Measurements from ENCODE around the gene IRF1.

The IRF1 gene

GRCh38 chr5:132461569-132462070 is 29.0 kb downstream of the IRF1 start:
- no peak for DNase-seq (ENCODE audit: low read depth, low spot score)

DNA sequence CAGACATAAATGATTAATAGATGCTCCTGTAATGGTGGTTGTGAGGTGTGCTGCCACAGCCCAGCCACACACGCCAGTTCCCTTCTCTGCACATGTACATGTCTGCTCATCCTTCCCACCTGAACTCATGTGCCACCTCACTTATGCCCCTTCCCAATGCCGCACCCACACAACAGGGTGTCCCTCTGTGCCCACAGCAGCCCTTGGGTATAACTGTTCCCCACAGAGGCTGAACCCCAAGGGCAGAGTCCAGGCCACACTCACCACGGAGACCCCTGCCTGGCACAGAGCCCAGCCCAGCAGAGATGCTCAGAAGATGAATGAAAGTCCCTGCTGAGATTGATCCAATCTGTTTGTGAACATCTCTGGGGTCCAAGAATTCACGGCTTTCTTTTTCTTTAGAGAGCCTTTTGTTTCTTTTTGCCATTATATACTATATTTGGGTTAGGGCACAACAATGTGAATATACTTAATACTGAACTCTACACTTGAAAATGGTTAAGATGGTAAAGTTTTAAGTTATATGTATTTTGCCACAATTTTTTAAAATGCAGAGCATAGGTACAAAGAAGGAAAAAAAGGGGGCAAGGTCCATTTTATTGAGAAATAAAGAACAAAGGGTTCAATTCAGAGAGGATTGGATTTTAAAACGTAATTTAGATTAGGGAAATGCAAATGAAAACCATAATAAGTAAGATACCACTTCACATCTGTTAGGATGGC is 29.6 kb downstream of the IRF1 start:
- no peak for DNase-seq (ENCODE audit: low read depth, low spot score)

DNA sequence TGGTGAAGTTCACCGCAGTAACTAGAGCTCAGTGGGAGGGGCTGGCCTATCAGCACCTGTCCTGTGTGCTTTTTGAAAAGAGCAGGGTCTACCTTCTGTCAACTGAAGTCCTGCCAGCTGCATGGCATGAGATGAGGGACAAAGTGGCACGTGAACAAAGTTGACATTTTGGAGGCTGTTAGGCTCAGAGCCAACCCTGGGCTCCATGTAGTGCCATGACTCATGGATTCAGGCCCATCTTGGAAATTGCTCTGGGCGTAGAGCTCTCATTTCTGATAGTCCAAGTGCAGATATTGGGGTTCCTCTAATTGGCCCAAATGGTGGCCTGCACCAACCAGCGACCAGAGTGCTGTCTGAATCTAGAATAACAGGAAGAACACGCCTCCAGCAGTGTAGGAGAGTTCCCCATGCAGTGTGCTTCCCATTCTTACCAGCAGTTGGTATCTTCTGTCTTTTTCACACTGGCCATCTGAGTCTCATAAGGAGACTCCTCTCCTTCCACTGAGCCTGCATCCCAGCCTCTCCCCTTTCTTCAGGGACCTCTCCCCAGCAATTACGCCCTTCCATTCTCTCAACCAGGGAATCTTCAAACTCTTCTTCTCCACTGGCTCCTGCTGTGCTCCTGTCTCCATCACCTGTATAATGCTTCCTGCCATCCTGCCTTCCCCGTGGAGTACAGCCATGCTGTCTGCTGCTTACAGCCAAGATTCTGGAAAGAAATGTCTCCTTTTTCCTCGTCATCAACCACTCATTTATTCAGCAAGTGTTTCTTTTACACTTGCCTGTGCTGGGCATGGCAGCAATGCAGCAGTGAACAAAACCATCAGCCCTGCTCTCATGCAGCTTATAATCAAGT is 30.4 kb downstream of the IRF1 start:
- DNase-seq (ENCODE audit: low read depth, low spot score), result no peak

GRCh38 chr5:132459031-132459982 is 31.3 kb downstream of the IRF1 start:
- DNase-seq (ENCODE audit: low read depth, low spot score), result peak; percentile 95

DNA sequence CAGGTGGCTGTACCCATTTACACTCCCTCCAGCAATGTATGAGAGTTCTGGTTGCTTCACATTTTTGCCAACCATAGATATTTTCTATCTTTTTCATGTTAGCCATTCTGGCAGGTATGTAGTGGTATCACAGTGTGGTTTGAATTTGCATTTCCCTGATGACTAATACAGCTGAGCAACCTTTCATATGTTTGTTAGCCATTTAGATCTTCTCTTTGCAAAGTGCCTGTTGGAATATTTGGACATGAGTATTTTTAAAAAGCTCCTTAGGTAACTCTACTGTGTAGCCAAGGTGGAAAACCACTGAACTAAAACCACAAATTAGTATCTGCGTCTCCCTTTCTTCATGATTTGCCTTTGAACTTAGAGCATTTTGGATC is 31.9 kb downstream of the IRF1 start:
- DNase-seq (ENCODE audit: low read depth, low spot score), result peak; percentile 85

DNA sequence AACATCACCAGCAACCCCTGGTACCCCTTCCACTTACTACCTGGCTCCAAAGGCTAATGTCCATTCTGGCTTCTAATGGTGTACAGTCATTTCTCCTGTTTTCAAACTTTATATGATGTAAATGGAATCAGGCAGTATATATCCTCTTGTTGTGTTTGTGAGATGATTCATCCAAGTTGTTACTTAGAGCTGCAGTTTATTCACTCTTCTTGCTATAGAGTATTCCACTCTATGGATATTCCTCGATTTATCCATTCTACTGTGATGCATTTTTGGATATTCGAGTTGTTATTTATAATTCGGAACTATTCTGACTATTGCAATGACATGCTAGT is 32.4 kb downstream of the IRF1 start:
- no peak for DNase-seq (ENCODE audit: low read depth, low spot score)

DNA sequence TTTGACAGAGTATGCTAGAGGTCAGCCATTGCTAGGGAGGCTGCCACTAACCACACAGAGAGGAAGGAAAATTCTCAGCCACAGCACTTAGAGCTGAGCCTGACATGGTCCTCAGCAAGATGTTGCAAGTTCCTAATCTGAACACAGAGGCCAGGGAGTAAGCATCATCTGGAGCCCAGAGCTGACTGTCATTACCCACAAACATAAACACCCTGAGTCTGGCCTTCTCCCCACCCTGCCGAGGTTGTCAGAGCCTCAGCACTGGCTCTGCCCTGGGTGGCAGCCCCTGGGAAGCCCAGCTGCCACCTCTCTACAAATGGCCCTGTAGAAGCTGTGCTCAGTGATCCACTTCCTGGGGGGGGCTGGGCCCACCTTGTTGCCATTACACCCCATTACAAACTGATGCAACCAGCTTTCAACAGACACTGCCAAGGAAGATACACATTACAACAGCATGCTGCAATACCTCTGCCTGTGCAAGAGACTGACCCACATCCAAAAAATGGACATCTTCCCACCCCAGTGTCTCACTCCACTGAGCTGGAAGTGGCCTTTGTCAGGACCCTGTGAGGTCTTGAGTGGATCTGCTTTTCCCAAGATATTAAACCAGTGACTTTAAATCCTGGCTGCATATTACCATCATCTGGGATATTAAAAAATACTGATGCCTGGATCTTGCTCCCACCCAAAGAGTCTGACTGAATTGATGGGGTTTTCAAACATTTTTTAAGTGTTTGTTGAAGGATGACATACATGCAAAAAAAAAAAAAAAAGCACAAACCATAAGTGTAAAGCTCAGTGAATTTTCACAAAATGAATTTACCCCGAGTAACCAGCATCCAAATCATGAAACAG is 33.0 kb downstream of the IRF1 start:
- DNase-seq (ENCODE audit: low read depth, low spot score), result no peak

DNA sequence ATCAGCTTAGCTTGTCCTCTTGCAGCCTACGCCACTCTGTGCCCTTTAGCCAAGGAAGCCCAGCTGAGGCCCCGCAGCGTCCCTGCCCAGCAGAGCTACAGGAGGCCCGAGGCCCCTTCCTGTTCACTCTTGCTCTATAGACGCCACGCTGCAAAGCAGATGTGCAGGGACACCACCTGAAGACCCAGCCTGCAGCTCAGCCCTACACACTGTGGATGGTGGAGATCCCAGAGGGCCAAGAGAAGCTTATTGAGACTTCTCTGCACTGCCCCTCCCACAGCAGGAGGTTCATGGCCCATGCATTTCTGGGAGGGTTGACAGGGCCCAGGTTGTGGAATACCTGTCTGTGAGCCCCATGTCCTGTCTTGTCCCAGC is 33.6 kb downstream of the IRF1 start:
- DNase-seq (ENCODE audit: low read depth, low spot score), result no peak

DNA sequence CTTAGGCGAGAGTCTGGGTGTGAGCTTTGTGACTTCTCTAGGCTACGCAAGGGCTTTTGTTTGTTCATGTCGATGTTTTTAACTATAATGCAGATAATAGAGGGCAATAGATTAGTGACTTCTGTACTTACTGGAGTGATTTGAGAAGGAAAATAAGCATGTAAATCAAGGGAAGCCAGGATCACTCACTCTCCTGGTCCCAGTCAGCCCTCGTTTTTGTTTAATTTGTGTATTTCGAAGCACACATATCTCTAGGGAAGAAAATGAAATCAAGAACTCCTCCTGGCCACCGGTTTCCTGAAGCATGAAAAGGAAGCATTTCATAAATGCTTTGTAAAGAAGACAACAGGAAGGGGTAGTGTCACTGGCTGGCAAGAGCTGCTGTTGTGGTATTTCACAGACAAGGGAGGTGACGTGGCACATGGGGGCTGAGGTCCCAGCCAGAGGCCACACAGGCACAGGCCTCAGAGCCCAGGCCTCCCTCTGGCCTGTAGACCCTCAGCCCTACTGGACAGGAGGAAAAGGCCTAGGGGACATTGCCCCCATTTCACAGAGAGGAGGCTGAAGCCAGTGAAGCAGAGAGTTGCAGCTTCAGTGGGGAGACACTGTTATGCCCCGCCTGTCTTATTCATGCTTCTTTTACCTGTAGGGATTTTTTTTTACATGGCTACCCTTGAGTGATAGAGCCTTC is 34.1 kb downstream of the IRF1 start:
- DNase-seq (ENCODE audit: low read depth, low spot score), result peak; percentile 48

DNA sequence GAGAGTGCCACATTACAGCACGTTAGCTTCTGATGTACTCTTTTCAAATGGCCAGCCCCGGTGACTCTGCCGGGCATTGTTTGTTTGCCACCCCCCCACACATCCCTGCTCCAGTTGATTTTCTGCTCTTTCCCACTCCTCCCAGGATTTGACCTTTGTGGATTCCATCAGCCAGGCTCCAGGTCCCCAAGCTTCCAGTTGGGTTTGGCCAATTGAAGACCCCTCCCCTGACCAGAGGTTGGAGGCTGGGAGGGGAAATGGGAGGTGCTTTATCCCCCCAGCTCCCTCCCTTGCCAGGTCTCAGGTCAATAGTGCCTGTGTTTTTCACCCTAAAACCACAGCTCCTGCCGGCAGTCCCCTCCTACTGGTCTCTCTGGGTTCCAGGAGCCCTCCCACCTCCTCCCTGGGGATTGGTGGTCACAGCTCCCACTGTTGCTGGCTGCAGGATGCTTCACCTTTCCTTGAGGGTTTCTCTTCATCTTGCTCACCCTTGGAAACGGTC is 34.9 kb downstream of the IRF1 start:
- no peak for DNase-seq (ENCODE audit: low read depth, low spot score)

DNA sequence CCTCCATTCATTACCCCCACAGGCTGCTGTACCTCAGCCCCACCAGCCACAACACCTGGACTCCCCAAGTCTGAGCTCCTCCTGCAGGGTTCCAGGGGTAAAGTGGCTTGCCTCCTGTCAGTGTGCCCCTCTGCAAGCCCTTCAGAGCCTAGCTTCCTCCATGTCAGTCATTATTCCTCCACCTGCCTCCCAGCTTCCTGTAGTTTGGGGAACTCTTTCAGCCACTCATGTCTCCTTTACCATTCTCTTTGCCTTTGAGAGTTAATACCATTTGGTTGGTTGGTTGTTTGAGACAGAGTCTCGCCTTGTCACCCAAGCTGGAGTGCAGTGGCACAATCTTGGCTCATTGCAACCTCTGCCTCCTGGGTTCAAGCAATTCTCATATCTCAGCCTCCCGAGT is 36.2 kb downstream of the IRF1 start:
- DNase-seq (ENCODE audit: low read depth, low spot score), result no peak

DNA sequence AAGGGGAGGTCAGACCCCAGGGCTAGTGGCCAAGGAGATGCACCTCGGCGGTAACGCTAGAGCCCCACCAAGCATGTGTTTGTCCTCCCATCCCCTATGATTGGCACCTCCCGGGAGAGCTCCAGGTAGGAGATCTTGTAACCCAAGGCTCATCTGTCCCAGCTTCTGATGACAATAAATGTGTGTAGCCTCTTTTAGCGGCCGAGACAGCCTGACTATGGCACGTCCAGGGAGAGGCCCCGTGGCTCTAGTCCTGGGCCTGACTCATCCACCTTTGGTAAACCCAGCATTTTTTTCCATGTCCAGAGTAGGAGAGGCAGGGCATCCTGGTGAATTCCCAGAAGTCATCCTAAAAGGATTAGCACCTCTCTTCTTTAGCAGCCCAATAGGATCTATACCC is 39.2 kb downstream of the IRF1 start:
- peak; percentile 52 for DNase-seq (ENCODE audit: low read depth, low spot score)

DNA sequence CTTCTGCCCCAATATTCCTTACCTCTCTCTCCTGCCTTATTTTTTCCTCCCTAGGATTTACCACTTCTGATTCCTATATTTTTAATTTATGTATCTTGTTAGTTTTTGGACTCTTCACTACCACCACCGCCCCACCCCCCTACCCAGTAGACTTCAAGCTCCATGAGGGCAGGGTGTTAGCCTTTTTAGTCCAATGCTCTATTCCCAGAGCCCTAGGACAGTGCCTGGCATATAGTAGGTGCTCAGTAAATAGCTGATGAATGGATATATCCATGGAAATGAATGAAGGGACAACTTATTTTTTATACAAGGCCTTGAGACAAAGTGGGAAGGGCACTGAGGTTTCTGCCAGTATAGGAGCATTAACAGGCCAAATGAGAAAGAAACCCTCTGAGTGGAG is 41.5 kb downstream of the IRF1 start:
- no peak for DNase-seq (ENCODE audit: low read depth, low spot score)

GRCh38 chr5:132447196-132447595 is 43.4 kb downstream of the IRF1 start:
- DNase-seq (ENCODE audit: low read depth, low spot score), result no peak

DNA sequence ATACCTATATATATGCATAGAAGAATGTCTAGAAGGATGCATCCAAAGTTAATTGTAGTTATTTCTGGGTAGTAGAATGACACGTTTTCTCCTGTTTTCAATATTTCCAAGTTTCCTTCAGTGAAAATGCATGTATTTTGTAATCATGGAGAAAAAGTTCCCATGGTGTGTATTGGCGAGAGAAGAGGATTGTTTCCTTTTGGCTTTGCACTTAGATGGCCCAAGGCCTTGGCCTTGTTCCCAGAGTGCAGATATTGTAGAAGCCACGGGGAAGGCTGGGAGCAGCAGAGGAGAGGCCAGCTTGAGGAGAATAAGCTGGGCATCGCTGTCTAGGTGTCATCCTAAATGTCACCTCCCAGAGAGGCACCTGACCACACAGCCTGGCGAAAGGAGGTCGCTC is 44.0 kb downstream of the IRF1 start:
- peak; percentile 91 for DNase-seq (ENCODE audit: low read depth, low spot score)

DNA sequence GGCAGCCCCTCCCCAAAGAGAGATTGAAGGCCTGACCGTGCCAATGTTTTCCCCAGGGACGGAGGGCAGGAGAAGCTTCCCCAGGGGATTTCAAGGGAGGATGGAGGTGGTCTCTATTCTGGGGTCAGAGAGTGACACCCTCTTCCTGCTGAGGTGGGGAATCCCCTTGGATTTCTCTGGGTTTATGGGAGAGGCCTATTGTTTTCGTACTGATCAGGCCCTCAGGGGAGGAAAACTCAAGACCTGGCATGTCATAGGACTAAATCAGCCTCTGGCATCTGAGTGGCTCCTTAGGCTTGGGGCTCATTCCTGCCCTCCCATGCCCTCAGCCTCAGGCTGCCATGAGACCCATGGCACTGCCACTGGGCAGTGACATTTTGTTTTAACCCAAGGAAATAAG is 44.6 kb downstream of the IRF1 start:
- DNase-seq (ENCODE audit: low read depth, low spot score), result no peak

DNA sequence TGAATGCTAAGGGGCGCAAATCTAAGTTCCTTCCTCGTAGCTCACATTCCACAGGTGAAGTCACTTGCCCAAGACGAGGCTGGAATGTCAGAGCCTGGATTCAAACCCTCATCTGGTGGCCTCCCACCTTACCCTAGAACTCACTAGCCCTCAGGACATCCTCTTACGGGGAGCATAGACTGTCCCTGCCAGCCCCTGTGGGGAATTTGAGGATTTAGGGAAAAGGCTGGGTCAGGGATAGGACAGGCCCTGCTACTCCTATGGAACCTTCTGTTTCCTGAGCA is 45.0 kb downstream of the IRF1 start:
- DNase-seq (ENCODE audit: low read depth, low spot score), result no peak

DNA sequence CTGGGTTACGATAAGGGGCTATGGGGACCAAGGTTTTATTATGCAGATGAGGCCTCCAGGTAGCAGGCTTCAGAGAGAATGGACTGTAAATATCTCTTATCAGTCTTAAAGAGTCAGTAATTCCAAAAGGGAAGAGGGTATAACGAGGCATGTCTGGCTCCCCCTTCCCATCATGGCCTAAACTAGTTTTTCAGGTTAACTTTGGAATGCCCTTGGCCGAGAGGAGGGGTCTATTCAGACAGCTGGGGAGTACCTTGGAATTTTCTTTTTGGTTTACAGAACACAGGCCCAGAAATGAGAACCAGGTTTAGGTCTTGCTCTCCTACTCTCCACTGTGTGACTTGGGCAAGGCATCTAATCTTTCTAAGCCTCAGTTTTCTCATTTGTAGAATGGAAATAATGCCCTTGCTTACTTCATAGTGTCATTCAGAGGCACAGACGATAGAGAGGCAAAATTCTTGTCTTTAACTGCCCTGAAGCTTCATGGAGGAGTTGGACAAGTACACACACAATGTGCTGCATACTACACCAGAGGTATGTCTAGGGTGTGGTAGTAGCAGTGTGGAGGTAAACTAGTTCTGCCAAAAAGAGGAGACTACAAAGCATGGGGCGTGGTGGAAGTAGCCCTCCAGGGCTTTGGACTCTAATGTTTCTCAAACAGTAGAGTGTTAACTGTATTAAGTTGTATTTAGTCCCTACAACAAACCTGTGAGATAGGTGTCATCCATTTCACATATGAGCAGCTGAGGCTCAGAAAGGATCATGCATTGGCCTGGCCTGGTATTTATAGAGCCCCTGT is 45.5 kb downstream of the IRF1 start:
- DNase-seq (ENCODE audit: low read depth, low spot score), result no peak

DNA sequence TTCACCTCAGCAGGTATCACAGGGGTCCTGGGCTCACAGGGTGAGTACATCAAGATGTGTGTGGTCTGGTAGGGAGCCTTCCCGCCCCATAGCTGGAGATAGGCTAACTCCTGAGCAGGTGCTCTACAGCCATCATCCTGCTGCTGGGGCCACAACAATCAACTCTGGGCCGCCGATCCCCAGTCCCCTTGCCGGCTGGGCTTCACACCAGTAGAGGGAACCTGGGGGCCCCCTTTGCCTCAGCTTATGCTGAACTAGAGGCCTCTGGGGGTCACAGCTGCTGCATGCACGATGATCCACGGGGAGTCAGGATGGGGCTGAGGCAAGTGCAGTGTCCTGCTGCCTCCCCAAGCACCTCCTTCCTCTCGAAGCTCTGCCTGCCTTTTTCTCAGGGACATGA is 46.5 kb downstream of the IRF1 start:
- no peak for DNase-seq (ENCODE audit: low read depth, low spot score)
